T-helper 1 cell treated with Interleukin-12 subunit alpha and Interleukin-12 subunit beta and Interleukin-4 antibody, amounts not matched to agents 30 μg/mL and 1 μg/mL, for 36 hours (primary cell): ENCODE results near the gene FAM222A.
"Not testable (repeated sequence)": the region's sequence is repeated elsewhere in the genome, so short reads cannot be mapped to it uniquely, and the experiment has no call there.

Source experiments
- H3K27ac Mint-ChIP-seq: one replicate; pipeline ENCODE4 v1.8.0; 2021; ENCODE audit warnings: mild to moderate bottlenecking, mixed read lengths
- H3K27me3 Mint-ChIP-seq: one replicate; pipeline ENCODE4 v1.8.0; 2021; ENCODE audit warnings: low read depth, mixed read lengths
- H3K36me3 Mint-ChIP-seq: one replicate; pipeline ENCODE4 v1.8.0; 2021; ENCODE audit warnings: low read depth, mixed read lengths
- H3K4me1 Mint-ChIP-seq: one replicate; pipeline ENCODE4 v1.8.0; 2021; ENCODE audit warnings: low read depth, mixed read lengths
- H3K4me3 Mint-ChIP-seq: one replicate; pipeline ENCODE4 v1.8.0; 2021; ENCODE audit warnings: mild to moderate bottlenecking, moderate library complexity, mixed read lengths
- H3K9me3 Mint-ChIP-seq: one replicate; pipeline ENCODE4 v1.8.0; 2021; ENCODE audit warnings: mixed read lengths

FAM222A gene

GRCh38 chr12:109683316-109683715, 30.3 kb upstream of the FAM222A start:
- no peaks in the 10 kb centered on the region for H3K36me3 Mint-ChIP-seq
- peaks cover 18% of the 10 kb centered on the region for H3K27me3 Mint-ChIP-seq
- H3K4me3 Mint-ChIP-seq, result no peak overlapping the region
- H3K4me1 Mint-ChIP-seq, result no peaks in the 10 kb centered on the region
- no peaks in the 10 kb centered on the region for H3K9me3 Mint-ChIP-seq
- no peak overlapping the region for H3K27ac Mint-ChIP-seq

GRCh38 chr12:109685574-109686447, 27.8 kb upstream of the FAM222A start:
- H3K36me3 Mint-ChIP-seq, result no peaks in the 10 kb centered on the region
- no peak overlapping the region for H3K4me3 Mint-ChIP-seq
- H3K9me3 Mint-ChIP-seq, result no peaks in the 10 kb centered on the region

GRCh38 chr12:109686523-109686922, 27.1 kb upstream of the FAM222A start:
- Mint-ChIP-seq H3K27me3 (peaks cover 10% of the 10 kb centered on the region), H3K36me3 (no peaks in the 10 kb centered on the region), H3K9me3 (no peaks in the 10 kb centered on the region), H3K4me3 (no peak overlapping the region), H3K27ac (no peak overlapping the region), H3K4me1 (no peaks in the 10 kb centered on the region)

More at GRCh38 chr12:109685574-109686447, 27.8 kb upstream of the FAM222A start:
- Mint-ChIP-seq H3K27ac (no peak overlapping the region), H3K27me3 (peaks cover 10% of the 10 kb centered on the region), H3K4me1 (no peaks in the 10 kb centered on the region)

- H3K36me3 Mint-ChIP-seq, result no peaks in the 10 kb centered on the region
- H3K27ac Mint-ChIP-seq, result no peak overlapping the region
- no peaks in the 10 kb centered on the region for H3K4me1 Mint-ChIP-seq
- no peaks in the 10 kb centered on the region for H3K9me3 Mint-ChIP-seq
- H3K4me3 Mint-ChIP-seq, result no peak overlapping the region
- H3K27me3 Mint-ChIP-seq, result peaks cover 7% of the 10 kb centered on the region
Measured at GRCh38 chr12:109687250-109687649, 26.4 kb upstream of the FAM222A start.

GRCh38 chr12:109689426-109689825, 24.2 kb upstream of the FAM222A start:
- Mint-ChIP-seq H3K9me3 (no peaks in the 10 kb centered on the region), H3K36me3 (no peaks in the 10 kb centered on the region), H3K4me3 (no peak overlapping the region), H3K27me3 (peaks cover 14% of the 10 kb centered on the region), H3K4me1 (no peaks in the 10 kb centered on the region), H3K27ac (no peak overlapping the region)

GRCh38 chr12:109693160-109693559, 20.5 kb upstream of the FAM222A start:
- no peaks in the 10 kb centered on the region for H3K9me3 Mint-ChIP-seq
- no peaks in the 10 kb centered on the region for H3K36me3 Mint-ChIP-seq
- H3K27me3 Mint-ChIP-seq, result peaks cover 14% of the 10 kb centered on the region
- H3K4me1 Mint-ChIP-seq, result no peaks in the 10 kb centered on the region
- no peak overlapping the region for H3K27ac Mint-ChIP-seq
- H3K4me3 Mint-ChIP-seq, result no peak overlapping the region

GRCh38 chr12:109693653-109694600, 19.7 kb upstream of the FAM222A start:
- Mint-ChIP-seq H3K4me1 (no peaks in the 10 kb centered on the region), H3K36me3 (no peaks in the 10 kb centered on the region), H3K27ac (no peak overlapping the region), H3K9me3 (no peaks in the 10 kb centered on the region), H3K4me3 (no peak overlapping the region), H3K27me3 (peaks cover 14% of the 10 kb centered on the region)

- H3K27me3 Mint-ChIP-seq, result peaks cover 14% of the 10 kb centered on the region
- H3K4me1 Mint-ChIP-seq, H3K36me3 Mint-ChIP-seq, H3K4me3 Mint-ChIP-seq, H3K27ac Mint-ChIP-seq, H3K9me3 Mint-ChIP-seq: not testable (repeated sequence)
Measured at GRCh38 chr12:109694629-109695028, 19.0 kb upstream of the FAM222A start.

- Mint-ChIP-seq H3K36me3 (no peaks in the 10 kb centered on the region), H3K4me1 (no peaks in the 10 kb centered on the region), H3K9me3 (no peaks in the 10 kb centered on the region), H3K27me3 (peaks cover 14% of the 10 kb centered on the region), H3K4me3 (no peak overlapping the region), H3K27ac (no peak overlapping the region)
Measured at GRCh38 chr12:109695416-109695815, 18.2 kb upstream of the FAM222A start.

GRCh38 chr12:109695961-109696461, 17.6 kb upstream of the FAM222A start:
- Mint-ChIP-seq H3K36me3 (no peaks in the 10 kb centered on the region), H3K27me3 (peaks cover 14% of the 10 kb centered on the region), H3K4me3 (no peak overlapping the region)

GRCh38 chr12:109696485-109697269, 16.9 kb upstream of the FAM222A start:
- Mint-ChIP-seq H3K27ac (no peak overlapping the region), H3K27me3 (peaks cover 14% of the 10 kb centered on the region), H3K36me3 (no peaks in the 10 kb centered on the region), H3K4me3 (no peak overlapping the region), H3K9me3 (no peaks in the 10 kb centered on the region), H3K4me1 (no peaks in the 10 kb centered on the region)

More at GRCh38 chr12:109695961-109696461, 17.6 kb upstream of the FAM222A start:
- Mint-ChIP-seq H3K27ac (no peak overlapping the region), H3K9me3 (no peaks in the 10 kb centered on the region), H3K4me1 (no peaks in the 10 kb centered on the region)

- peaks cover 14% of the 10 kb centered on the region for H3K27me3 Mint-ChIP-seq
- H3K27ac Mint-ChIP-seq, result no peak overlapping the region
- no peaks in the 10 kb centered on the region for H3K36me3 Mint-ChIP-seq
- H3K4me1 Mint-ChIP-seq, result no peaks in the 10 kb centered on the region
- no peak overlapping the region for H3K4me3 Mint-ChIP-seq
- H3K9me3 Mint-ChIP-seq, result no peaks in the 10 kb centered on the region
Measured at GRCh38 chr12:109697270-109697553, 16.4 kb upstream of the FAM222A start.

GRCh38 chr12:109697877-109698468, 15.7 kb upstream of the FAM222A start:
- H3K4me1 Mint-ChIP-seq, result no peaks in the 10 kb centered on the region
- no peaks in the 10 kb centered on the region for H3K9me3 Mint-ChIP-seq
- H3K27me3 Mint-ChIP-seq, result peaks cover 16% of the 10 kb centered on the region
- no peaks in the 10 kb centered on the region for H3K36me3 Mint-ChIP-seq
- H3K27ac Mint-ChIP-seq, result no peak overlapping the region
- H3K4me3 Mint-ChIP-seq, result no peak overlapping the region

GRCh38 chr12:109698820-109699219, 14.8 kb upstream of the FAM222A start:
- H3K4me3 Mint-ChIP-seq, result no peak overlapping the region
- no peaks in the 10 kb centered on the region for H3K9me3 Mint-ChIP-seq
- H3K36me3 Mint-ChIP-seq, result no peaks in the 10 kb centered on the region
- no peaks in the 10 kb centered on the region for H3K4me1 Mint-ChIP-seq
- H3K27me3 Mint-ChIP-seq, result peaks cover 11% of the 10 kb centered on the region
- H3K27ac Mint-ChIP-seq, result no peak overlapping the region
